PC-3 (cell line): Measurements from ENCODE around the gene MLC1. TPM values are rescaled to one million over a fixed set of nuclear protein-coding genes. Genes with fewer than 3 reads are reported as not detected.

ENCODE experiments used
- ATAC-seq: fragments of 200-7000 bp; cut with Tn5 transposase; 2 replicates; pipeline ENCODE4 v1.9.1; 2020; ENCODE audit warnings: mild to moderate bottlenecking, moderate library complexity
- BruUV-seq: library from RNA; stranded (reverse); fragments of 400-500 nt; replicated peaks from 2 replicates; lab custom pipeline; 2021; lab: Mats Ljungman, UMichigan
- CTCF ChIA-PET: fragments of 300-600 bp; sonication (Branson Sonifier 250); formaldehyde crosslinking; loops from one replicate; lab custom pipeline; 2022; ENCODE audit warnings: antibody characterized with exemption; lab: Charles Lee
- POLR2A ChIA-PET: fragments of 300-600 bp; sonication (Branson Sonifier 250); formaldehyde crosslinking; loops from one replicate; lab custom pipeline; 2022; ENCODE audit warnings: antibody characterized with exemption; ENCODE audit not compliant: unreplicated experiment; lab: Charles Lee
- DNase-seq: peaks from one replicate; pipeline ENCODE4 v3.0.0-alpha.2; 2015
- H2AFZ ChIP-seq: fragments of 300-600 bp; sonication (generic); 2 replicates; pipeline ENCODE4 v1.6.0; 2016; ENCODE audit warnings: antibody characterized with exemption, low read length
- H3F3A ChIP-seq: fragments of 300-600 bp; sonication (generic); one replicate; pipeline ENCODE4 v1.6.0; 2017; ENCODE audit warnings: antibody characterized with exemption, low read length, control low read depth, mild to moderate bottlenecking; ENCODE audit not compliant: unreplicated experiment
- H3K27ac ChIP-seq: fragments of 300-600 bp; sonication (generic); 2 replicates; pipeline ENCODE4 v1.5.1; 2016; ENCODE audit warnings: mild to moderate bottlenecking, low read length
- H3K27me3 ChIP-seq: fragments of 300-600 bp; sonication (generic); 2 replicates; pipeline ENCODE4 v1.6.1; 2016; ENCODE audit warnings: low read length, mixed read lengths
- H3K36me3 ChIP-seq: fragments of 300-600 bp; sonication (generic); 2 replicates; pipeline ENCODE4 v1.6.1; 2016; ENCODE audit warnings: low read depth, mixed run types, low read length, mixed read lengths
- H3K4me1 ChIP-seq: fragments of 300-600 bp; sonication (generic); 2 replicates; pipeline ENCODE4 v1.5.1; 2016; ENCODE audit warnings: low read length; ENCODE audit not compliant: insufficient read depth
- H3K4me2 ChIP-seq: fragments of 300-600 bp; sonication (generic); 2 replicates; pipeline ENCODE4 v1.6.0; 2016; ENCODE audit warnings: low read length
- H3K4me3 ChIP-seq: fragments of 300-600 bp; sonication (generic); 2 replicates; pipeline ENCODE4 v1.5.1; 2016; ENCODE audit warnings: mild to moderate bottlenecking, low read length, mixed read lengths
- H3K79me2 ChIP-seq: fragments of 300-600 bp; sonication (generic); 2 replicates; pipeline ENCODE4 v1.6.1; 2017; ENCODE audit warnings: low read length, mixed read lengths
- H3K9ac ChIP-seq: fragments of 300-600 bp; sonication (generic); 2 replicates; pipeline ENCODE4 v1.6.0; 2016; ENCODE audit warnings: mild to moderate bottlenecking, low read length
- H3K9me2 ChIP-seq: fragments of 300-600 bp; sonication (generic); replicated peaks from 2 replicates; pipeline ENCODE4 v1.6.1; 2016; ENCODE audit warnings: mixed run types, low read length, mixed read lengths
- H3K9me3 ChIP-seq: fragments of 300-600 bp; sonication (generic); 2 replicates; pipeline ENCODE4 v1.6.1; 2016; ENCODE audit warnings: low read length, mixed read lengths
- H4K20me1 ChIP-seq: fragments of 300-600 bp; sonication (generic); 2 replicates; pipeline ENCODE4 v1.6.1; 2016; ENCODE audit warnings: low read length, mixed read lengths
- EZH2 ChIP-seq: fragments of 300-600 bp; sonication (generic); IDR thresholded peaks from one replicate; pipeline ENCODE4 v1.6.1; 2017; ENCODE audit warnings: antibody characterized with exemption, mild to moderate bottlenecking, low read length; ENCODE audit not compliant: unreplicated experiment
- EZH2phosphoT487 ChIP-seq: fragments of 300-600 bp; sonication (generic); IDR thresholded peaks from 2 replicates; pipeline ENCODE4 v1.6.1; 2018; ENCODE audit warnings: mild to moderate bottlenecking, antibody characterized with exemption, low read length, borderline replicate concordance
- intact Hi-C: fragments of 100-400 bp; cut with micrococcal nuclease; formaldehyde crosslinking; loops from 2 replicates; pipeline ENCODE4 v1.9.0; 2023
- total RNA-seq: library from RNA; depleted of rRNA; stranded (reverse); fragments of >200 nt; gene quantifications from 2 replicates; pipeline ENCODE4 v1.2.3, GENCODE V29; 2014; rRNA removed
- TF ChIP-seq, protein P1 (sequence below): fragments of 300-600 bp; sonication (generic); conservative IDR thresholded peaks from 2 replicates; pipeline ENCODE4 v1.5.1; 2017; ENCODE audit warnings: antibody characterized with exemption, low read depth, mild to moderate bottlenecking, low read length

Gene MLC1
- total RNA-seq, 1 experiment from 2014 or later = 0.62 TPM

DNA sequence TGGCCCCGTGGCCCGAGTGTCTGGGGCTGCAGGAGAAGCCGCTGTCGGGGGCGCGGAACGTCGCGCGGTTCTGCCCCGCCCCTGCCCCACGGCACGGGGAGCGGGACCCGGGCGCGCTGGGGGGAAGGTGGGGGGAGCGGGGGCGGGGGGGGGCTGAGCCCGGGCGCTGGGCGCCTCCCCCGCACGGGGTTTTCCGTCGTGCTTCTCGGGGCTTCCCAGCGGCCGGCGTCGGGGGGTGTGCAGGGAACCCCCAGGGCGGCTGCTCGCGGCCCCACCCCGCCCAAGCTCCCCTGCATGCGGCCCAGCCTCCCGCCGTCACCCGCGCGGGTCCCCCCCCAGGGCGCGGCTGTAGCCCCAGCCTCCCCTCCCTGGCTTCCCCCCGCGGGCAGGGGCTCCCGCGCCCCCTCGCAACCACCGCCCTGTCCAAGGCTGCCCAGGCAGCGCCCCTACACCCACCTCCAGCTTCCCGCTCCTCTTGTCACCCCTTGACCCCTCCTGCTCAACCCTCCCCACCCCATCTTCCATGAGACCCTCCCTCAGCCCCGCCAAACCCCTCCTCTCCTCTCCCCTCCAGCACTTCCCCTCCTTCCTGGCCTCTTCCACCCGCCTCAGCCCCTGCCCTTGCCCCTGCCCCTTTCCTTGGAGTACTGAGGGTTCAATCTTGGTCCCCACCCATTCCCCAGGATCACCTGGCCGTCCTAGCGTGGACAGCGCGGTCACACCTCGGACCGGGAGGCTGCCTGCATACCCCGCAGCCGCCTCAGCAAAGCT is 74.4 kb downstream of the MLC1 start:
- TF ChIP-seq EZH2 = no peak
- DNase-seq (no peak), ATAC-seq (no peak)
- Histone ChIP-seq H4K20me1 (no peaks in the 10 kb centered on the region), H3F3A (no peaks in the 10 kb centered on the region), H3K9me3 (no peaks in the 10 kb centered on the region), H3K79me2 (no peaks in the 10 kb centered on the region), H3K9ac (no peak overlapping the region), H3K36me3 (no peaks in the 10 kb centered on the region), H3K9me2 (no peaks in the 10 kb centered on the region), H3K4me1 (peaks cover 19% of the 10 kb centered on the region), H3K27me3 (no peaks in the 10 kb centered on the region), H3K4me3 (no peak overlapping the region), H3K27ac (no peak overlapping the region), H3K4me2 (no peak overlapping the region), H2AFZ (no peak overlapping the region)
- intact Hi-C loops = no loop called here
- BruUV-seq = no TSS peak
- POLR2A ChIA-PET = no interaction called here
- CTCF ChIA-PET = no interaction called here

DNA sequence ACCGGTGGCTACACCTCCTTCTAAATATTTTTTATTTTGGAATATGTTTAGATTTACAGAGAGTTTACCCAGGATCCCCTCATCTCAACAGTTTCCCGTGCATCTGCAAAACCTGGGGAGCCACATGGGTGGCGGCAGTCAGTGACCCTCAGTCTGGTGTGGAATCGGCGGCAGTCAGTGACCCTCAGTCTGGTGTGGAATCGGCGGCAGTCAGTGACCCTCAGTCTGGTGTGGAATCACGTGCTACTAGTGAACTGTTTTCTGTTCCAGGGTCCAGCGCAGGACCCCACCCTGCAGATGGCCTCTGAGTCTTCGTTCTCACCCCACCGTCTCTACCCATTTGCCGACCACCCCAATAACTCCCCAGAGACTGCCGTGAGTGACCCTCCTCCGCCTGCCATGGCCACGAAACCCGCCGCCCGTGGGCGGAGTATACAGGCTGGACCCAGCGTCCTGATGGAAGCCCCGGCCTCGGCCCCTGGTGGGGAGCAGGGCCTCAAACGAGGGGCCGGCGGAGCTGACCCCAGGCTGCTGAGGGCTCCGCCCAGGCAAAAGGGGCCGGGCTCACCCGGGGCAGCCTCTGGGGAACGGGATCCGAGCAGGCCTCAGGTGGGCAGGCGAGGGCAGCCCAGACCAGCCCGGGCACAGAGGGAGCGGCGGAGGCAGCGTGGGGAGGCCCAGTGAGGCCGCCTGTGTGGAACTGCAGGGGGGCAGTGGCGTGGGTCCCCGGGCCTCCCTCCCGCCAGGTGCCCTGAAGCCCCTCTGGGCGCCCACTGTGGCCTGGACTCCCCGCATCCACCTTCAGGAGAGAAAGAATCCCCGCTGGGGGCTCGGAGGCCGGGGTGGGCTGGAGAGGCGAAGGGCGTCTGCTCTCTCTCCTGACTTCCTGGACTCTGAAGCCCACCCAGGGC is 75.2 kb downstream of the MLC1 start:
- no peaks in the 10 kb centered on the region for H3K9me3 ChIP-seq
- DNase-seq = no peak
- H3K4me2 ChIP-seq = no peak overlapping the region
- no peaks in the 10 kb centered on the region for H3F3A ChIP-seq
- H2AFZ ChIP-seq = no peak overlapping the region
- no TSS peak for BruUV-seq
- H3K79me2 ChIP-seq = no peaks in the 10 kb centered on the region
- H3K4me1 ChIP-seq = peaks cover 19% of the 10 kb centered on the region
- POLR2A ChIA-PET = no interaction called here
- H3K9me2 ChIP-seq = no peaks in the 10 kb centered on the region
- no peak for TF ChIP-seq EZH2
- TF ChIP-seq, protein P1, sequence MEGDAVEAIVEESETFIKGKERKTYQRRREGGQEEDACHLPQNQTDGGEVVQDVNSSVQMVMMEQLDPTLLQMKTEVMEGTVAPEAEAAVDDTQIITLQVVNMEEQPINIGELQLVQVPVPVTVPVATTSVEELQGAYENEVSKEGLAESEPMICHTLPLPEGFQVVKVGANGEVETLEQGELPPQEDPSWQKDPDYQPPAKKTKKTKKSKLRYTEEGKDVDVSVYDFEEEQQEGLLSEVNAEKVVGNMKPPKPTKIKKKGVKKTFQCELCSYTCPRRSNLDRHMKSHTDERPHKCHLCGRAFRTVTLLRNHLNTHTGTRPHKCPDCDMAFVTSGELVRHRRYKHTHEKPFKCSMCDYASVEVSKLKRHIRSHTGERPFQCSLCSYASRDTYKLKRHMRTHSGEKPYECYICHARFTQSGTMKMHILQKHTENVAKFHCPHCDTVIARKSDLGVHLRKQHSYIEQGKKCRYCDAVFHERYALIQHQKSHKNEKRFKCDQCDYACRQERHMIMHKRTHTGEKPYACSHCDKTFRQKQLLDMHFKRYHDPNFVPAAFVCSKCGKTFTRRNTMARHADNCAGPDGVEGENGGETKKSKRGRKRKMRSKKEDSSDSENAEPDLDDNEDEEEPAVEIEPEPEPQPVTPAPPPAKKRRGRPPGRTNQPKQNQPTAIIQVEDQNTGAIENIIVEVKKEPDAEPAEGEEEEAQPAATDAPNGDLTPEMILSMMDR = no peak
- TF ChIP-seq EZH2phosphoT487 = no peak
- intact Hi-C loops = no loop called here
- H3K36me3 ChIP-seq = no peaks in the 10 kb centered on the region
- no peak for ATAC-seq
- H3K27me3 ChIP-seq = no peaks in the 10 kb centered on the region
- no peak overlapping the region for H3K27ac ChIP-seq
- CTCF ChIA-PET = no interaction called here
- no peaks in the 10 kb centered on the region for H4K20me1 ChIP-seq
- no peak overlapping the region for H3K9ac ChIP-seq
- no peak overlapping the region for H3K4me3 ChIP-seq

Other genes with a start within 250 kb of the MLC1 start
- gene ZBED4, start 231.6 kb downstream of the MLC1 start, total RNA-seq = 11.5 and 14.3 TPM in 2 replicates
- 10.7 and 12.1 TPM in 2 replicates for gene ALG12, start 167.0 kb downstream of the MLC1 start, total RNA-seq
- gene CRELD2, start 166.8 kb downstream of the MLC1 start, total RNA-seq = 71.3 and 85.6 TPM in 2 replicates
- gene PIM3, start 124.7 kb downstream of the MLC1 start, total RNA-seq = 61.7 and 72.8 TPM in 2 replicates
- gene IL17REL, start 72.7 kb downstream of the MLC1 start, total RNA-seq = 0.04 TPM in 1 of 2 replicates, not detected in the other
- gene TTLL8, start 27.1 kb downstream of the MLC1 start, total RNA-seq = not detected in 2 replicates
- 0.26 and 1.6 TPM in 2 replicates for gene MOV10L1, start 4.6 kb upstream of the MLC1 start, total RNA-seq
- 9.4 and 11.9 TPM in 2 replicates for gene PANX2, start 85.3 kb upstream of the MLC1 start, total RNA-seq
- gene TRABD, start 100.5 kb upstream of the MLC1 start, total RNA-seq = 53.4 and 59.8 TPM in 2 replicates
- gene SELENOO, start 115.6 kb upstream of the MLC1 start, total RNA-seq = 32.8 and 37.4 TPM in 2 replicates
- 32.1 and 39.5 TPM in 2 replicates for gene TUBGCP6, start 159.6 kb upstream of the MLC1 start, total RNA-seq
- gene HDAC10, start 165.8 kb upstream of the MLC1 start, total RNA-seq = 25.8 and 34.5 TPM in 2 replicates
- 22.4 and 22.5 TPM in 2 replicates for gene MAPK12, start 176.3 kb upstream of the MLC1 start, total RNA-seq
- 7.0 and 7.6 TPM in 2 replicates for gene MAPK11, start 185.0 kb upstream of the MLC1 start, total RNA-seq
- 68.2 and 82.9 TPM in 2 replicates for gene PLXNB2, start 222.2 kb upstream of the MLC1 start, total RNA-seq
- 1.1 and 1.7 TPM in 2 replicates for gene DENND6B, start 241.6 kb upstream of the MLC1 start, total RNA-seq